ENCODE data around the gene PCDHA1.

GRCh38 chr5:140973550-140973949 lies 187.6 kb downstream of the PCDHA1 start:
- no peak for TF ChIP-seq POLR2AphosphoS5 (IDR thresholded peaks at IDR 0.05; ENCODE audit: low read depth, low read length)
- no peak for TF ChIP-seq FOXP2 (optimal IDR thresholded peaks at IDR 0.05; ENCODE audit: borderline replicate concordance, extremely low read depth, extremely low read length, insufficient read depth)
